HEK293 (cell line): ENCODE results near the gene IGSF21.

ENCODE experiments used
- CTCF ChIA-PET: fragments of 350-600 bp; formaldehyde crosslinking; extraction: SDS; loops from one replicate; lab custom pipeline; 2021; ENCODE audit warnings: antibody characterized with exemption; lab: Yijun Ruan, JAX
- POLR2A ChIA-PET: fragments of 300-600 bp; formaldehyde crosslinking; extraction: SDS; loops from one replicate; lab custom pipeline; 2020; ENCODE audit warnings: antibody characterized with exemption, inconsistent platforms; lab: Yijun Ruan, JAX
- H3K27ac ChIP-seq: fragments of 200-500 bp; sonication (Bioruptor generic); 2 replicates; pipeline ENCODE4 v1.5.1; 2014; ENCODE audit warnings: low read depth, low read length, control low read depth, inconsistent platforms; ENCODE audit errors: extremely low read depth
- H3K36me3 ChIP-seq, 2 experiments: fragments of 200-500 bp in 1 of 2; sonication (Bioruptor generic) in 1 of 2; 1 replicate in 1 of 2; 2 replicates in 1 of 2; pipeline ENCODE4 v1.5.1; 2014 to 2017; ENCODE audit warnings: inconsistent platforms in 2 of 2, low read length in 2 of 2; ENCODE audit not compliant: control insufficient read depth in 2 of 2, insufficient read depth in 1 of 2
- H3K4me1 ChIP-seq: fragments of 200-500 bp; sonication (Bioruptor generic); 2 replicates; pipeline ENCODE4 v1.5.1; 2014; ENCODE audit warnings: mild to moderate bottlenecking, low read length, inconsistent platforms; ENCODE audit not compliant: control insufficient read depth, insufficient read depth
- H3K4me3 ChIP-seq: 2 replicates; pipeline ENCODE4 v1.5.1; 2011; ENCODE audit warnings: low read depth, mild to moderate bottlenecking, control low read depth, low read length, moderate library complexity
- H3K9me3 ChIP-seq: fragments of 200-500 bp; sonication (Bioruptor generic); 2 replicates; pipeline ENCODE4 v1.5.1; 2014; ENCODE audit warnings: low read depth, low read length, inconsistent platforms; ENCODE audit not compliant: control insufficient read depth, insufficient read depth
- GLI4 ChIP-seq: fragments of 450-650 bp; formaldehyde crosslinking; IDR thresholded peaks from 2 replicates; pipeline ENCODE4 v1.5.1; 2016; ENCODE audit warnings: missing biosample characterization, missing genetic modification characterization
- RBAK ChIP-seq: fragments of 450-650 bp; formaldehyde crosslinking; IDR thresholded peaks from 2 replicates; pipeline ENCODE4 v1.5.1; 2016; ENCODE audit warnings: missing biosample characterization, missing genetic modification characterization
- ZEB2 ChIP-seq: fragments of 450-650 bp; formaldehyde crosslinking; IDR thresholded peaks from 2 replicates; pipeline ENCODE4 v1.5.1; 2016; ENCODE audit warnings: missing biosample characterization, missing genetic modification characterization
- ZIC2 ChIP-seq: fragments of 450-650 bp; formaldehyde crosslinking; IDR thresholded peaks from 2 replicates; pipeline ENCODE4 v1.5.1; 2016; ENCODE audit warnings: missing biosample characterization, missing genetic modification characterization
- ZNF112 ChIP-seq: fragments of 450-650 bp; formaldehyde crosslinking; IDR thresholded peaks from 2 replicates; pipeline ENCODE4 v1.5.0; 2017; ENCODE audit warnings: missing biosample characterization, missing genetic modification characterization
- ZNF146 ChIP-seq: fragments of 450-650 bp; formaldehyde crosslinking; IDR thresholded peaks from 2 replicates; pipeline ENCODE4 v1.5.1; 2016; ENCODE audit warnings: missing biosample characterization, missing genetic modification characterization
- ZNF175 ChIP-seq: fragments of 450-650 bp; formaldehyde crosslinking; IDR thresholded peaks from 2 replicates; pipeline ENCODE4 v1.5.1; 2016; ENCODE audit warnings: missing biosample characterization, missing genetic modification characterization
- ZNF2 ChIP-seq: fragments of 450-650 bp; formaldehyde crosslinking; IDR thresholded peaks from 2 replicates; pipeline ENCODE4 v1.5.1; 2016; ENCODE audit warnings: missing biosample characterization, missing genetic modification characterization
- ZNF239 ChIP-seq: fragments of 450-650 bp; formaldehyde crosslinking; IDR thresholded peaks from 2 replicates; pipeline ENCODE4 v1.5.1; 2016; ENCODE audit warnings: missing biosample characterization, missing genetic modification characterization
- ZNF274 ChIP-seq, 2 experiments: fragments of 200-500 bp in 1 of 2; fragments of 450-650 bp in 1 of 2; sonication (Bioruptor generic) in 1 of 2; formaldehyde crosslinking in 1 of 2; IDR thresholded peaks; 2 replicates each; pipeline versions ENCODE4 v1.5.1 to v1.6.1; 2014 to 2016; ENCODE audit warnings: borderline replicate concordance in 1 of 2, inconsistent platforms in 1 of 2, low read length in 1 of 2, missing biosample characterization in 1 of 2, missing genetic modification characterization in 1 of 2
- ZNF341 ChIP-seq: fragments of 450-650 bp; formaldehyde crosslinking; IDR thresholded peaks from 2 replicates; pipeline ENCODE4; 2016; ENCODE audit warnings: low read depth, missing biosample characterization, missing genetic modification characterization
- ZNF560 ChIP-seq: fragments of 450-650 bp; formaldehyde crosslinking; IDR thresholded peaks from 2 replicates; pipeline ENCODE4 v1.5.1; 2017; ENCODE audit warnings: missing biosample characterization, missing genetic modification characterization, borderline replicate concordance
- ZNF623 ChIP-seq: fragments of 450-650 bp; formaldehyde crosslinking; IDR thresholded peaks from 2 replicates; pipeline ENCODE4 v1.5.1; 2016; ENCODE audit warnings: missing biosample characterization, missing genetic modification characterization
- ZNF660 ChIP-seq: fragments of 450-650 bp; IDR thresholded peaks from 2 replicates; pipeline ENCODE4 v1.5.1; 2018; ENCODE audit warnings: missing biosample characterization, mild to moderate bottlenecking, missing genetic modification characterization
- ZSCAN23 ChIP-seq: fragments of 450-650 bp; formaldehyde crosslinking; IDR thresholded peaks from 2 replicates; pipeline ENCODE4 v1.5.1; 2016; ENCODE audit warnings: missing biosample characterization, missing genetic modification characterization
- TF ChIP-seq, protein P1 (sequence below): fragments of 450-650 bp; formaldehyde crosslinking; IDR thresholded peaks from 2 replicates; pipeline ENCODE4 v1.5.1; 2016; ENCODE audit warnings: missing biosample characterization, missing genetic modification characterization
- TF ChIP-seq, protein P2 (sequence below): fragments of 450-650 bp; formaldehyde crosslinking; IDR thresholded peaks from 2 replicates; pipeline ENCODE4 v1.5.1; 2016; ENCODE audit warnings: missing biosample characterization, missing genetic modification characterization
- TF ChIP-seq, protein P3 (sequence below): fragments of 450-650 bp; formaldehyde crosslinking; IDR thresholded peaks from 2 replicates; pipeline ENCODE4 v1.5.1; 2016; ENCODE audit warnings: missing biosample characterization, missing genetic modification characterization
- TF ChIP-seq, protein P4 (sequence below): fragments of 450-650 bp; formaldehyde crosslinking; conservative IDR thresholded peaks from 2 replicates; pipeline ENCODE4 v1.5.1; 2016; ENCODE audit warnings: low read depth, missing biosample characterization, missing genetic modification characterization
- TF ChIP-seq, protein P5 (sequence below): fragments of 450-650 bp; formaldehyde crosslinking; IDR thresholded peaks from 2 replicates; pipeline ENCODE4 v1.5.1; 2016; ENCODE audit warnings: missing biosample characterization, missing genetic modification characterization

The IGSF21 gene

DNA sequence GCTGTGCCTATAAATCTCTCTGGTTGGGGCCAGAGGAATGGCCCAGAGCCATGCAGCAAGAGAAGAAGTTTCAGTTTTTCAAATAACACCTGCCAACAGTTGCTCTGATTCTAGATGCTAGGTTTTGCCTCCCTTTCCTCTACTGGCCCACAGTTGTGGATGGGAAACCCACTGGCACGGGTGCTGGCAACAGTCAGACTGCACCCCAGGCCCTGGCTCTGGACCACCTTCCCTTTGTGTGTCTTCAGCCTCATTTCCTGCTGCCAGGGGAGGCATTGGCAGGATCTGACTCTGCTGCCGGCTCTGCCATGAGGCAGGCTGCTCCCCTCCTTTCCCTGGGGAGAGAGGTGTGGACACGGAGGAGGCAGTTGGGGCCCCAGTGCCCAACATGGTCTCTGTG lies 142.0 kb downstream of the IGSF21 start:
- H3K9me3 ChIP-seq: no peaks in the 10 kb centered on the region
- TF ChIP-seq, protein P1, sequence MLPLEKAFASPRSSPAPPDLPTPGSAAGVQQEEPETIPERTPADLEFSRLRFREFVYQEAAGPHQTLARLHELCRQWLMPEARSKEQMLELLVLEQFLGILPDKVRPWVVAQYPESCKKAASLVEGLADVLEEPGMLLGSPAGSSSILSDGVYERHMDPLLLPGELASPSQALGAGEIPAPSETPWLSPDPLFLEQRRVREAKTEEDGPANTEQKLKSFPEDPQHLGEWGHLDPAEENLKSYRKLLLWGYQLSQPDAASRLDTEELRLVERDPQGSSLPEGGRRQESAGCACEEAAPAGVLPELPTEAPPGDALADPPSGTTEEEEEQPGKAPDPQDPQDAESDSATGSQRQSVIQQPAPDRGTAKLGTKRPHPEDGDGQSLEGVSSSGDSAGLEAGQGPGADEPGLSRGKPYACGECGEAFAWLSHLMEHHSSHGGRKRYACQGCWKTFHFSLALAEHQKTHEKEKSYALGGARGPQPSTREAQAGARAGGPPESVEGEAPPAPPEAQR (tag by site-specific recombination): no peak
- TF ChIP-seq, protein P2, sequence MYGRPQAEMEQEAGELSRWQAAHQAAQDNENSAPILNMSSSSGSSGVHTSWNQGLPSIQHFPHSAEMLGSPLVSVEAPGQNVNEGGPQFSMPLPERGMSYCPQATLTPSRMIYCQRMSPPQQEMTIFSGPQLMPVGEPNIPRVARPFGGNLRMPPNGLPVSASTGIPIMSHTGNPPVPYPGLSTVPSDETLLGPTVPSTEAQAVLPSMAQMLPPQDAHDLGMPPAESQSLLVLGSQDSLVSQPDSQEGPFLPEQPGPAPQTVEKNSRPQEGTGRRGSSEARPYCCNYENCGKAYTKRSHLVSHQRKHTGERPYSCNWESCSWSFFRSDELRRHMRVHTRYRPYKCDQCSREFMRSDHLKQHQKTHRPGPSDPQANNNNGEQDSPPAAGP (tag by site-specific recombination): no peak
- peak; percentile 42; the same call in 1 of the 2 replicates for TF ChIP-seq ZNF341 (tag by site-specific recombination)
- TF ChIP-seq ZEB2 (tag by site-specific recombination): no peak
- no peak for TF ChIP-seq ZSCAN23 (tag by site-specific recombination)
- TF ChIP-seq ZNF175 (tag by site-specific recombination): no peak
- TF ChIP-seq ZIC2 (tag by site-specific recombination): peak; percentile 65
- TF ChIP-seq ZNF274 (IDR thresholded peaks at IDR 0.05; ENCODE audit: low read length): no peak
- no peak for TF ChIP-seq ZNF274 (tag by site-specific recombination; IDR thresholded peaks at IDR 0.05; ENCODE audit: borderline replicate concordance)
- TF ChIP-seq ZNF2 (tag by site-specific recombination): no peak
- no peak for TF ChIP-seq GLI4 (tag by site-specific recombination)
- no peak for TF ChIP-seq ZNF560 (tag by site-specific recombination)
- TF ChIP-seq ZNF239 (tag by site-specific recombination): no peak
- no peak for TF ChIP-seq ZNF146 (tag by site-specific recombination)
- TF ChIP-seq, protein P3, sequence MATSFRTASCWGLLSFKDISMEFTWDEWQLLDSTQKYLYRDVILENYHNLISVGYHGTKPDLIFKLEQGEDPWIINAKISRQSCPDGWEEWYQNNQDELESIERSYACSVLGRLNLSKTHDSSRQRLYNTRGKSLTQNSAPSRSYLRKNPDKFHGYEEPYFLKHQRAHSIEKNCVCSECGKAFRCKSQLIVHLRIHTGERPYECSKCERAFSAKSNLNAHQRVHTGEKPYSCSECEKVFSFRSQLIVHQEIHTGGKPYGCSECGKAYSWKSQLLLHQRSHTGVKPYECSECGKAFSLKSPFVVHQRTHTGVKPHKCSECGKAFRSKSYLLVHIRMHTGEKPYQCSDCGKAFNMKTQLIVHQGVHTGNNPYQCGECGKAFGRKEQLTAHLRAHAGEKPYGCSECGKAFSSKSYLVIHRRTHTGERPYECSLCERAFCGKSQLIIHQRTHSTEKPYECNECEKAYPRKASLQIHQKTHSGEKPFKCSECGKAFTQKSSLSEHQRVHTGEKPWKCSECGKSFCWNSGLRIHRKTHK (tag by site-specific recombination): no peak
- no peaks in the 10 kb centered on the region for H3K36me3 ChIP-seq
- H3K27ac ChIP-seq: no peak overlapping the region
- POLR2A ChIA-PET: no interaction called here
- CTCF ChIA-PET: no interaction called here
- no peak overlapping the region for H3K4me3 ChIP-seq
- H3K4me1 ChIP-seq: no peaks in the 10 kb centered on the region

DNA sequence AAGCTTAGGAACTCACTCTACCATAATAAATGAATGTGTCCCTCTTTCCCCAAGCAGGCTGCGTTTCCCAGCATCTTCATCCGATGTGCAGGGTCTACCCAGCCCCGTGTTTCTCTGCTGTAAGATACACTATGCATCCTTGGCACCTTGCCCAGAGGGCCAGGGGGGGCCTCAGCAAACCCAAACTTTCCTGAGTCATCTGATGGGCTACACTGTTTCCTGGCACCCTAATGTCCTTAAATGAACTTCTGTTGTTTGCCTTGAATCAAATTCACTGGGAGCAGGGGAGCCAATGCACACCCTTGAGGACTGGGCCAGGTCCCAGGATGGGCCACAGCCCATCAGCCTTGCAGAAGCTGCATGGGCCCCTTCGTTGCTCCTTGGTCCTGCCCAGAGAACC lies 145.5 kb downstream of the IGSF21 start:
- H3K36me3 ChIP-seq: no peaks in the 10 kb centered on the region
- H3K27ac ChIP-seq: no peak overlapping the region
- ChIA-PET CTCF (interaction anchor here (0.7 kb wide), 1 partner anchor 21 kb away, joined by 3 read pairs; no protein-coding TSS in a partner anchor), POLR2A (no interaction called here)
- H3K4me3 ChIP-seq: no peak overlapping the region
- no peaks in the 10 kb centered on the region for H3K9me3 ChIP-seq
- H3K4me1 ChIP-seq: no peaks in the 10 kb centered on the region
- TF ChIP-seq RBAK: no peak
- no peak for TF ChIP-seq ZNF112
- no peak for TF ChIP-seq ZNF2 (tag by site-specific recombination)
- TF ChIP-seq, protein P4, sequence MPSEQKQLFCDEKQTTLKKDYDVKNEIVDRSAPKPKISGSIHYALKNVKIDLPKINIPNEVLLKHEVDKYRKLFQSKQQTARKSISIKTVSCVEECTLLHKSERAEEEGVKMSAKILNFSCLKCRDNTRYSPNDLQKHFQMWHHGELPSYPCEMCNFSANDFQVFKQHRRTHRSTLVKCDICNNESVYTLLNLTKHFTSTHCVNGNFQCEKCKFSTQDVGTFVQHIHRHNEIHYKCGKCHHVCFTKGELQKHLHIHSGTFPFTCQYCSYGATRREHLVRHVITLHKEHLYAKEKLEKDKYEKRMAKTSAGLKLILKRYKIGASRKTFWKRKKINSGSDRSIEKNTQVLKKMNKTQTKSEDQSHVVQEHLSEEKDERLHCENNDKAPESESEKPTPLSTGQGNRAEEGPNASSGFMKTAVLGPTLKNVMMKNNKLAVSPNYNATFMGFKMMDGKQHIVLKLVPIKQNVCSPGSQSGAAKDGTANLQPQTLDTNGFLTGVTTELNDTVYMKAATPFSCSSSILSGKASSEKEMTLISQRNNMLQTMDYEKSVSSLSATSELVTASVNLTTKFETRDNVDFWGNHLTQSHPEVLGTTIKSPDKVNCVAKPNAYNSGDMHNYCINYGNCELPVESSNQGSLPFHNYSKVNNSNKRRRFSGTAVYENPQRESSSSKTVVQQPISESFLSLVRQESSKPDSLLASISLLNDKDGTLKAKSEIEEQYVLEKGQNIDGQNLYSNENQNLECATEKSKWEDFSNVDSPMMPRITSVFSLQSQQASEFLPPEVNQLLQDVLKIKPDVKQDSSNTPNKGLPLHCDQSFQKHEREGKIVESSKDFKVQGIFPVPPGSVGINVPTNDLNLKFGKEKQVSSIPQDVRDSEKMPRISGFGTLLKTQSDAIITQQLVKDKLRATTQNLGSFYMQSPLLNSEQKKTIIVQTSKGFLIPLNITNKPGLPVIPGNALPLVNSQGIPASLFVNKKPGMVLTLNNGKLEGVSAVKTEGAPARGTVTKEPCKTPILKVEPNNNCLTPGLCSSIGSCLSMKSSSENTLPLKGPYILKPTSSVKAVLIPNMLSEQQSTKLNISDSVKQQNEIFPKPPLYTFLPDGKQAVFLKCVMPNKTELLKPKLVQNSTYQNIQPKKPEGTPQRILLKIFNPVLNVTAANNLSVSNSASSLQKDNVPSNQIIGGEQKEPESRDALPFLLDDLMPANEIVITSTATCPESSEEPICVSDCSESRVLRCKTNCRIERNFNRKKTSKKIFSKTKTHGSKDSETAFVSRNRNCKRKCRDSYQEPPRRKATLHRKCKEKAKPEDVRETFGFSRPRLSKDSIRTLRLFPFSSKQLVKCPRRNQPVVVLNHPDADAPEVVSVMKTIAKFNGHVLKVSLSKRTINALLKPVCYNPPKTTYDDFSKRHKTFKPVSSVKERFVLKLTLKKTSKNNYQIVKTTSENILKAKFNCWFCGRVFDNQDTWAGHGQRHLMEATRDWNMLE (tag by site-specific recombination): no peak
- no peak for TF ChIP-seq ZNF623 (tag by site-specific recombination)
- TF ChIP-seq, protein P5, sequence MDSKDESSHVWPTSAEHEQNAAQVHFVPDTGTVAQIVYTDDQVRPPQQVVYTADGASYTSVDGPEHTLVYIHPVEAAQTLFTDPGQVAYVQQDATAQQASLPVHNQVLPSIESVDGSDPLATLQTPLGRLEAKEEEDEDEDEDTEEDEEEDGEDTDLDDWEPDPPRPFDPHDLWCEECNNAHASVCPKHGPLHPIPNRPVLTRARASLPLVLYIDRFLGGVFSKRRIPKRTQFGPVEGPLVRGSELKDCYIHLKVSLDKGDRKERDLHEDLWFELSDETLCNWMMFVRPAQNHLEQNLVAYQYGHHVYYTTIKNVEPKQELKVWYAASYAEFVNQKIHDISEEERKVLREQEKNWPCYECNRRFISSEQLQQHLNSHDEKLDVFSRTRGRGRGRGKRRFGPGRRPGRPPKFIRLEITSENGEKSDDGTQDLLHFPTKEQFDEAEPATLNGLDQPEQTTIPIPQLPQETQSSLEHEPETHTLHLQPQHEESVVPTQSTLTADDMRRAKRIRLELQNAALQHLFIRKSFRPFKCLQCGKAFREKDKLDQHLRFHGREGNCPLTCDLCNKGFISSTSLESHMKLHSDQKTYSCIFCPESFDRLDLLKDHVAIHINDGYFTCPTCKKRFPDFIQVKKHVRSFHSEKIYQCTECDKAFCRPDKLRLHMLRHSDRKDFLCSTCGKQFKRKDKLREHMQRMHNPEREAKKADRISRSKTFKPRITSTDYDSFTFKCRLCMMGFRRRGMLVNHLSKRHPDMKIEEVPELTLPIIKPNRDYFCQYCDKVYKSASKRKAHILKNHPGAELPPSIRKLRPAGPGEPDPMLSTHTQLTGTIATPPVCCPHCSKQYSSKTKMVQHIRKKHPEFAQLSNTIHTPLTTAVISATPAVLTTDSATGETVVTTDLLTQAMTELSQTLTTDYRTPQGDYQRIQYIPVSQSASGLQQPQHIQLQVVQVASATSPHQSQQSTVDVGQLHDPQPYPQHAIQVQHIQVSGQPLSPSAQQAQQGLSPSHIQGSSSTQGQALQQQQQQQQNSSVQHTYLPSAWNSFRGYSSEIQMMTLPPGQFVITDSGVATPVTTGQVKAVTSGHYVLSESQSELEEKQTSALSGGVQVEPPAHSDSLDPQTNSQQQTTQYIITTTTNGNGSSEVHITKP (tag by site-specific recombination): 0 out of 2 replicates have a peak, but pooled peaks have one; percentile 25
- TF ChIP-seq ZNF660: no peak
